ENCODE results near the gene MBTPS1. TPM values are rescaled to one million over a fixed set of nuclear protein-coding genes. Genes with fewer than 3 reads are reported as not detected.

MBTPS1 gene
- total and polyA plus RNA-seq, 2 experiments from 2014 or later, result 61.0 to 69.7 TPM

DNA sequence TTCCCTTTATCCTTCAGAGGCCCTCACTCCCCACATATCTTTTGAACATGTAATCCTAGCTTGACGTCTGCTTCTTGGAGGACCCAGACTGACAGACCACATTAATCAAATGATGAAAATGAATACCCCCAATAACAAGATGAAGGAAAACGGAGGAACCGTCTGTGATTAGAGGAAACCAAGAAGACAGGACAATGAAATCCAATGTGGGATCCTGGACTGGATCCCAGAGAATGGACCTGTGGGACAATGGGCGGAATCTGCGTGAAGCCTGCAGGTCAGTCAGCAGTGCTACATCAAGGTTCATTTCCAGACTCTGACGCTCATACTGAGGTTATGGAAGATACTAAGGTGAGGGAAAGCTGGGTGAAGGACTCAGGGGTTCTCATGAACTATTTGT is 35.9 kb downstream of the MBTPS1 start:
- DNase-seq (ENCODE audit: low read depth in 1 of 2, low spot score in 1 of 2), result no peak
- H3K27ac ChIP-seq, result no peak overlapping the region
- peaks cover 42% of the 10 kb centered on the region for H3K36me3 ChIP-seq
- H3K27me3 ChIP-seq, result no peaks in the 10 kb centered on the region
- no peaks in the 10 kb centered on the region for H3K9me3 ChIP-seq (ENCODE audit: low read depth)
- H3K4me1 ChIP-seq (ENCODE audit: low read depth), result no peaks in the 10 kb centered on the region
- no peak overlapping the region for H3K4me3 ChIP-seq
- TF ChIP-seq, protein P1, sequence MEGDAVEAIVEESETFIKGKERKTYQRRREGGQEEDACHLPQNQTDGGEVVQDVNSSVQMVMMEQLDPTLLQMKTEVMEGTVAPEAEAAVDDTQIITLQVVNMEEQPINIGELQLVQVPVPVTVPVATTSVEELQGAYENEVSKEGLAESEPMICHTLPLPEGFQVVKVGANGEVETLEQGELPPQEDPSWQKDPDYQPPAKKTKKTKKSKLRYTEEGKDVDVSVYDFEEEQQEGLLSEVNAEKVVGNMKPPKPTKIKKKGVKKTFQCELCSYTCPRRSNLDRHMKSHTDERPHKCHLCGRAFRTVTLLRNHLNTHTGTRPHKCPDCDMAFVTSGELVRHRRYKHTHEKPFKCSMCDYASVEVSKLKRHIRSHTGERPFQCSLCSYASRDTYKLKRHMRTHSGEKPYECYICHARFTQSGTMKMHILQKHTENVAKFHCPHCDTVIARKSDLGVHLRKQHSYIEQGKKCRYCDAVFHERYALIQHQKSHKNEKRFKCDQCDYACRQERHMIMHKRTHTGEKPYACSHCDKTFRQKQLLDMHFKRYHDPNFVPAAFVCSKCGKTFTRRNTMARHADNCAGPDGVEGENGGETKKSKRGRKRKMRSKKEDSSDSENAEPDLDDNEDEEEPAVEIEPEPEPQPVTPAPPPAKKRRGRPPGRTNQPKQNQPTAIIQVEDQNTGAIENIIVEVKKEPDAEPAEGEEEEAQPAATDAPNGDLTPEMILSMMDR (IDR thresholded peaks at IDR 0.05; ENCODE audit: low read depth, low read length), result no peak

DNA sequence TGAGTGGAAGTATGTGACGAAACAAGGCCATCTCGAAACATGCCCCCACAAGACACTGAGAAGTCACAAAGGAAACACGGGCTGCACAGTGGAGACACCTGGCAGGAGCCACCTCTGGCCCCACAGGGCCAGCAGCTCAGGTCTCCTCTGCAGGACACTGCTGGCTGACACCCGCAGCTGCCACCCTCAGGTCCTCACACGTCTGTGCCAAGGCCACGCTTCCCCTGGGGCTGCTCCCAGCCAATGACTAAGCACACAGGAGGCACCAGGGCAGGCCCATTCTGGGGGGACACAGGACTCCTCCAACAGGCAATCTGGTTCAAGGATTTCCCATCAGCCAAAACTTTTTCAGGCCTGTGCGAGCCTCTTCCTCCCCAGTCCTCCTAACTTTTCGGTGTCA is 36.4 kb downstream of the MBTPS1 start:
- no peak for DNase-seq (ENCODE audit: low read depth in 1 of 2, low spot score in 1 of 2)
- Histone ChIP-seq H3K9me3 (ENCODE audit: low read depth) (no peaks in the 10 kb centered on the region), H3K4me3 (no peak overlapping the region), H3K27ac (no peak overlapping the region), H3K36me3 (peaks cover 42% of the 10 kb centered on the region), H3K27me3 (no peaks in the 10 kb centered on the region), H3K4me1 (ENCODE audit: low read depth) (no peaks in the 10 kb centered on the region)
- TF ChIP-seq, protein P1 (IDR thresholded peaks at IDR 0.05; ENCODE audit: low read depth, low read length), result no peak

DNA sequence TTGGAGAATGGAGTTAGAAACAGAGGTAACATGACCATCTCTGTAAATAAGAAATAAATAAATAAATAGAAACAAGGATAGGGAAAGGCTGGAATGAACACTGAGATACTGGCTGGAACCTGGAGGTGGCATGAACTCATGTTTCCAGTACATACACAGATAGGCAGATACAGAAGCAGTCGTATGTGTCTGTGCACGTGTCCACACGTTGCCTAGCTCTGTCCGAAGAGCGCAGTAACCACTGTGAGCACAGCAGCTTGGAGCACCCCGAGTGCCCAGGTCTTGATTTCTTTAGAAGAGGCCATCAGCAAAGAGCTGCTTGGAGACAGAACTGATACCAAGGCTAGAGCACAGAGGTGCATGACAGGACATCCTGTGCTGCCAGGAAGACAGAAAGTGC is 37.1 kb downstream of the MBTPS1 start:
- peaks cover 42% of the 10 kb centered on the region for H3K36me3 ChIP-seq
- H3K4me1 ChIP-seq (ENCODE audit: low read depth), result no peaks in the 10 kb centered on the region
- no peak for DNase-seq (ENCODE audit: low read depth in 1 of 2, low spot score in 1 of 2)
- no peaks in the 10 kb centered on the region for H3K9me3 ChIP-seq (ENCODE audit: low read depth)
- TF ChIP-seq, protein P1 (IDR thresholded peaks at IDR 0.05; ENCODE audit: low read depth, low read length), result no peak
- H3K27ac ChIP-seq, result no peak overlapping the region
- H3K4me3 ChIP-seq, result no peak overlapping the region
- no peaks in the 10 kb centered on the region for H3K27me3 ChIP-seq

DNA sequence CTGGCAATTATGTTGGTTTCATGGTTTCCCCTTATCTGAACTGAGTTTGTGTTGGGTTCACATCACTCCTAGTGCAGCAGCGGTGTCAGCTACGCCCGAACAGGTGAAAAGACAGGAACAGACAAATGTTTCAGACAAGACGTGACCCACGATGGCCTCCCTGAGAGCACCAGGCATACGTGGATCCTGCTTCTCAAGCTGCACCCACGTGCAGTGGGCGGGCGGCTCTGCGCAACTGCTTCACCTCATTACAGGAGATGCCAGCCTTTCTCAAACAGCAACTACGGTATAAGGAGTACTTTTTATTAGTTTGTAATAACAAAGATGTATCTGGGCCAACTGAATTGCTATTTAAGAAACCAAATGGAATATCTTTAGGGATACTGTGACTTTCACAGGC is 41.4 kb downstream of the MBTPS1 start:
- TF ChIP-seq, protein P1 (IDR thresholded peaks at IDR 0.05; ENCODE audit: low read depth, low read length), result no peak
- H3K9me3 ChIP-seq (ENCODE audit: low read depth), result no peaks in the 10 kb centered on the region
- no peak overlapping the region for H3K4me3 ChIP-seq
- no peaks in the 10 kb centered on the region for H3K4me1 ChIP-seq (ENCODE audit: low read depth)
- peaks cover 38% of the 10 kb centered on the region for H3K36me3 ChIP-seq
- no peaks in the 10 kb centered on the region for H3K27me3 ChIP-seq
- DNase-seq (ENCODE audit: low read depth in 1 of 2, low spot score in 1 of 2), result no peak
- H3K27ac ChIP-seq, result no peak overlapping the region

DNA sequence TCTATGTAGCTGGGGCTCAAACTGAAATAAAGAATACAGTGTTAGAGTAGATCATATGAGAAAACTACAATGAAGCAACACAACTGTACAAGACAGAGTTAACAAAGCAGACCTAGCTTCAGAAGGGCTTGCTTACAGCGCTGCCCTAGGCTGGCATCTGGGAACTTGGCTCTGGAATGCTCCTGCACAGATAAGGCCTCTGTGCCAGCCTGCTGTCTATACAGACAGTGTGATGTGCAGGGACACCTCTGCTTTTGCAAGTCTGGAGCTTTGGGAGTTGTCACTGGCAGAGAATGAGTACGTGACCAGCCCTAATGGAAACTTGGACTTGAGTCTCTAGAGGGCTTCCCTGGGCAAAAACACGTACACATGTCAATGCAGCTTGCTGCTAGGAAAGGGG is 42.0 kb downstream of the MBTPS1 start:
- Histone ChIP-seq H3K27ac (peak overlapping the region; percentile 35), H3K27me3 (no peaks in the 10 kb centered on the region), H3K36me3 (peaks cover 42% of the 10 kb centered on the region), H3K9me3 (ENCODE audit: low read depth) (no peaks in the 10 kb centered on the region), H3K4me1 (ENCODE audit: low read depth) (no peaks in the 10 kb centered on the region), H3K4me3 (no peak overlapping the region)
- DNase-seq (ENCODE audit: low read depth in 1 of 2, low spot score in 1 of 2), result no peak
- TF ChIP-seq, protein P1 (IDR thresholded peaks at IDR 0.05; ENCODE audit: low read depth, low read length), result no peak

DNA sequence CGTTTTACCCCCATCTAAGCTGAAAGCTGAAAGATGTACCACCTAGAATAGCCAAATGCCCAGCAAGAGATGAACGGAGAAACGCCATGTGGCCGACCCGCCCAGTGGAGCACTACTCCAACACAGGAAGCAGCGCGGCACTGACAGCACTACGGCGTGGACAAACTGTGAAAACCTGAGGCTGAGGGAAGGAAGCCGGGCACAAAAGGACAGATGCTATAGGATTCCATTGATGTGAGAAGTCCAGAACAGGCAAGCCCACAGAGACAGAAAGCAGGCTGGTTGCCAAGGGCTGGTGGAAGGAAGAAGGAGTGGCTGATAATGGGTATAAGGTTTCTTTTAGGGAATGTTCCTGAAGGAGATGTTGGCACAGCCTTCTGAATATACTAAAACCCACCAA is 44.7 kb downstream of the MBTPS1 start:
- no peaks in the 10 kb centered on the region for H3K4me1 ChIP-seq (ENCODE audit: low read depth)
- H3K36me3 ChIP-seq, result peaks cover 59% of the 10 kb centered on the region
- H3K27ac ChIP-seq, result no peak overlapping the region
- DNase-seq (ENCODE audit: low read depth in 1 of 2, low spot score in 1 of 2), result peak in 1 of 2 donors; percentile 41
- H3K4me3 ChIP-seq, result no peak overlapping the region
- no peaks in the 10 kb centered on the region for H3K27me3 ChIP-seq
- H3K9me3 ChIP-seq (ENCODE audit: low read depth), result no peaks in the 10 kb centered on the region
- TF ChIP-seq, protein P1 (IDR thresholded peaks at IDR 0.05; ENCODE audit: low read depth, low read length), result no peak

All from cardiac muscle cell (in vitro differentiated cells and primary cell).